Liver (tissue), 9 donors: ENCODE results near the gene GMPR2. TPM values are rescaled to one million over a fixed set of nuclear protein-coding genes. Genes with fewer than 3 reads are reported as not detected.

Source experiments
- DNase-seq: peaks from one replicate; pipeline ENCODE4 v3.0.0-alpha.2; 2017; ENCODE audit warnings: low spot score
- H3K27ac ChIP-seq, 2 donors: one replicate each; pipeline ENCODE4 v1.7.0; 2013; ENCODE audit warnings: inconsistent platforms in 2 of 2, low read length in 2 of 2, control low read depth in 1 of 2, low read depth in 1 of 2, mild to moderate bottlenecking in 1 of 2
- H3K27me3 ChIP-seq, 4 donors: one replicate each; pipeline versions ENCODE4 v1.6.1 to v1.7.0; 2013; ENCODE audit warnings: low read length in 3 of 4, inconsistent platforms in 1 of 4, mild to moderate bottlenecking in 1 of 4, moderate library complexity in 1 of 4; ENCODE audit not compliant: control insufficient read depth in 4 of 4, insufficient read depth in 4 of 4
- H3K36me3 ChIP-seq, 4 donors: one replicate each; pipeline versions ENCODE4 v1.6.1 to v1.7.0; 2013; ENCODE audit warnings: low read length in 3 of 4, mild to moderate bottlenecking in 3 of 4, low read depth in 1 of 4, moderate library complexity in 1 of 4; ENCODE audit not compliant: control insufficient read depth in 4 of 4, insufficient read depth in 3 of 4
- H3K4me1 ChIP-seq, 4 donors: one replicate each; pipeline versions ENCODE4 v1.6.1 to v1.7.0; 2013; ENCODE audit warnings: low read length in 3 of 4, mild to moderate bottlenecking in 3 of 4, moderate library complexity in 1 of 4; ENCODE audit not compliant: control insufficient read depth in 4 of 4, insufficient read depth in 4 of 4
- H3K4me3 ChIP-seq, 3 donors: one replicate each; pipeline versions ENCODE4 v1.6.1 to v1.7.0; 2013; ENCODE audit warnings: low read length in 3 of 3, control low read depth in 1 of 3, low read depth in 1 of 3, mild to moderate bottlenecking in 1 of 3
- H3K9ac ChIP-seq, 2 donors: one replicate each; pipeline ENCODE4 v1.7.0; 2013; ENCODE audit warnings: low read length in 2 of 2, mild to moderate bottlenecking in 2 of 2, moderate library complexity in 2 of 2, control low read depth in 1 of 2, low read depth in 1 of 2
- H3K9me3 ChIP-seq, 4 donors: one replicate each; pipeline versions ENCODE4 v1.6.1 to v1.7.0; 2013; ENCODE audit warnings: low read length in 3 of 4; ENCODE audit not compliant: control insufficient read depth in 4 of 4
- EGR1 ChIP-seq, 2 donors: IDR thresholded peaks; 2 replicates each; pipeline ENCODE4 v1.6.1; 2016 to 2018; ENCODE audit warnings: antibody characterized with exemption in 2 of 2, low read depth in 2 of 2
- FOXA1 ChIP-seq: IDR thresholded peaks from 2 replicates; pipeline ENCODE4 v1.6.1; 2016; ENCODE audit warnings: antibody characterized with exemption
- FOXA2 ChIP-seq: IDR thresholded peaks from 2 replicates; pipeline ENCODE4 v1.6.1; 2016; ENCODE audit warnings: antibody characterized with exemption
- GABPA ChIP-seq, 2 donors: IDR thresholded peaks in 1 of 2; conservative IDR thresholded peaks in 1 of 2; 2 replicates each; pipeline ENCODE4 v1.6.1; 2016; ENCODE audit warnings: antibody characterized with exemption in 2 of 2, mild to moderate bottlenecking in 1 of 2, moderate library complexity in 1 of 2
- HNF4A ChIP-seq, 2 donors: conservative IDR thresholded peaks; 2 replicates each; pipeline ENCODE4 v1.6.1; 2016; ENCODE audit warnings: antibody characterized with exemption in 2 of 2, mild to moderate bottlenecking in 2 of 2
- HNF4G ChIP-seq: IDR thresholded peaks from 2 replicates; pipeline ENCODE4 v1.6.1; 2016; ENCODE audit warnings: antibody characterized with exemption
- JUND ChIP-seq, 2 donors: IDR thresholded peaks; 2 replicates each; pipeline ENCODE4 v1.6.1; 2016; ENCODE audit warnings: antibody characterized with exemption in 2 of 2
- NR2F2 ChIP-seq: IDR thresholded peaks from 2 replicates; pipeline ENCODE4 v1.6.1; 2016; ENCODE audit warnings: antibody characterized with exemption
- RAD21 ChIP-seq, 2 donors: IDR thresholded peaks; 2 replicates each; pipeline ENCODE4 v1.6.1; 2016; ENCODE audit warnings: antibody characterized with exemption in 2 of 2, mild to moderate bottlenecking in 2 of 2
- RXRA ChIP-seq, 2 donors: IDR thresholded peaks; 2 replicates each; pipeline ENCODE4 v1.6.1; 2017 to 2018; ENCODE audit warnings: antibody characterized with exemption in 2 of 2, mild to moderate bottlenecking in 1 of 2
- SP1 ChIP-seq: IDR thresholded peaks from 2 replicates; pipeline ENCODE4 v1.6.1; 2018; ENCODE audit warnings: antibody characterized with exemption, mild to moderate bottlenecking
- TAF1 ChIP-seq: conservative IDR thresholded peaks from 2 replicates; pipeline ENCODE4 v1.6.1; 2016; ENCODE audit warnings: antibody characterized with exemption, mild to moderate bottlenecking
- WGBS: extraction: QIAGEN DNeasy Blood & Tissue Kit; methylation state at CpG from one replicate; pipeline ENCODE4 v1.1.7; 2013; 5-methylcytosine and 5-hydroxymethylcytosine counted together
- polyA plus RNA-seq, 2 donors: library from polyadenylated mRNA; stranded (reverse) in 1 of 2; unstranded in 1 of 2; fragments of 200-250 nt in 1 of 2; fragments of >200 nt in 1 of 2; fragmentation: Nextera tagmentation in 1 of 2; extraction: Ambion mirVana in 1 of 2; gene quantifications; one replicate each; pipeline versions ENCODE4 v1.2.1 to v1.2.3, GENCODE V29; 2013 to 2015
- total RNA-seq, 2 donors: library from RNA; depleted of rRNA; stranded (reverse); fragments of >200 nt; gene quantifications; one replicate each; pipeline ENCODE4 v1.2.3, GENCODE V29; 2014
- TF ChIP-seq, protein P1 (sequence below): IDR thresholded peaks from 2 replicates; pipeline ENCODE4 v1.6.1; 2016; ENCODE audit warnings: antibody characterized with exemption
- TF ChIP-seq, protein P2 (sequence below): fragments of 150-350 bp; IDR thresholded peaks from 2 replicates; pipeline ENCODE4 v1.5.1; 2017; ENCODE audit warnings: improper control_type of control experiment, low read depth, low read length; ENCODE audit not compliant: missing input control
- TF ChIP-seq, protein P3 (sequence below): IDR thresholded peaks from 2 replicates; pipeline ENCODE4 v1.6.1; 2016; ENCODE audit warnings: antibody characterized with exemption, mild to moderate bottlenecking
- TF ChIP-seq, protein P4 (sequence below): IDR thresholded peaks from 2 replicates; pipeline ENCODE4 v1.6.1; 2016; ENCODE audit warnings: antibody characterized with exemption
- TF ChIP-seq, protein P5 (sequence below): IDR thresholded peaks from 2 replicates; pipeline ENCODE4 v1.6.1; 2016; ENCODE audit warnings: antibody characterized with exemption
- donor health status: healthy.
- donor health status: healthy.
- donor health status: healthy.
- donor health status: healthy.
- donor health status: healthy.

Gene GMPR2
- total and polyA plus RNA-seq, 4 donors, result 28.6 to 42.7 (median 32.4) TPM

DNA sequence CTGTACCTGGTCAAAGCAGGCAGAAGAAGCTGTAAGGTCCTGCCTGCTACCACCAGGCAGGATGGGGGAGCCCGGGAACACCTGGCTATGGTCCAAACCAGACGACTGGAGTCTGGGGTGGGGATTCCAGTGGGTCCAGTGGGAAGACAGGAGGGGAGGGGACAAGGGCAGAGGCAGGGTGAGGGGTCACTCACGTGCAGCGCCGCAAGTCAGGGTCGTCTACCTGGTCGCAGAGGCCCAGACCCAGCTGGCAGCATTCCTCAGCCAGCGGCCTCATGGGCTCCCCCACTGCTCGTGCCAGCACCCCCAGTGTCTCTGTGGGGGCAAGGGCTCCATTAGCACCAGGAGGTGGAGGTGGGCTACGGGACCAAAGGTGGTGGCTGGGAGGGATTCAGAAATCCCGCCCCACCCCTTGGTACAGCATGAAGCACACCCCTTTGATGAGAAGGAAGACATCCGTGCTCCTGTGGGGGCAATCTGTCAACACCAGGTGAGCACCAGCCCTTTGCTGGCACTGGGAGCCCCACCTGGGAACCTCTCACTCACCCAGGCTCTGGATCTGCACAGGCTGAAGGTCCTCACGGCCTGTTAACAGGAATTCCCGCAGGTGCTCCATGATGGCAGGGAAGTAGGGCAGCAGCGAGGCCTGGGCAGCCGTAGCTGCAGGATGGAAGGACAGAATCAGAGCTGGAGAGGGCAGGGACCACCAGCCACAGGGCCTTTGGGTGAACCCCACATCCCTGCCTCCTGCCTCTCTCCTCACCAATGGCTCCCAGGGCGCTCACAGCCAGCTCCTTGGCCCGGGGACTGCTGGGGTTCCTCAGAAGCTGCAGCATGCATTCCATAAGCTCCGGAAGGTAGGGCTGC lies 48.4 kb upstream of the GMPR2 start (continued):
- TF ChIP-seq TAF1, result no peak

DNA sequence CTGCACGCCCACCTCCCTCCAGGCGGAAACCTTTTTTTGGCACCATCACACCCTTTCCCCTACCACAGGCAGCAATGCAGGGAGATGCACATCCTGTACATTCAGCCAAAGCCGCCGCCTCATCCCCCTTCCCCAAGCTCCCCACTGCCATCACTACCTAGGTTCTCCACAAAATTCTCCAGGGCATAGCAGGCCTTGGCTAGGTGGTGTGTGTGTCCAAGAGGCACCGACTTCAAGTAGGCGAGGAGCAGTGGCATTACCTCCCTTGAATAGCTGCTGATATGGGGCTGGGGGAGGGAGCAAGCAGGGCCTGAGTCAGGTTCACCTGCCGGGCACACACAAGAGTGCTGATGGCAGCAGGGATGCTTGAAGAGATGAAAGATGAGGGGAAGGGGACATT lies 47.7 kb upstream of the GMPR2 start:
- no peak for DNase-seq
- no peaks in the 10 kb centered on the region for H3K27me3 ChIP-seq
- 95% methylated on average over 7 of the region's 7 CpGs for WGBS
- H3K4me1 ChIP-seq, result peaks cover 5 to 26% (median 14%) of the 10 kb centered on the region in 4 donors
- H3K4me3 ChIP-seq, result no peak overlapping the region
- H3K9me3 ChIP-seq, result no peaks in the 10 kb centered on the region
- H3K36me3 ChIP-seq, result peaks cover 15 to 61% (median 21%) of the 10 kb centered on the region in 4 donors
- no peak overlapping the region for H3K9ac ChIP-seq
- TF ChIP-seq, protein P1, sequence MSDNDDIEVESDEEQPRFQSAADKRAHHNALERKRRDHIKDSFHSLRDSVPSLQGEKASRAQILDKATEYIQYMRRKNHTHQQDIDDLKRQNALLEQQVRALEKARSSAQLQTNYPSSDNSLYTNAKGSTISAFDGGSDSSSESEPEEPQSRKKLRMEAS, result no peak
- TF ChIP-seq, protein P2, sequence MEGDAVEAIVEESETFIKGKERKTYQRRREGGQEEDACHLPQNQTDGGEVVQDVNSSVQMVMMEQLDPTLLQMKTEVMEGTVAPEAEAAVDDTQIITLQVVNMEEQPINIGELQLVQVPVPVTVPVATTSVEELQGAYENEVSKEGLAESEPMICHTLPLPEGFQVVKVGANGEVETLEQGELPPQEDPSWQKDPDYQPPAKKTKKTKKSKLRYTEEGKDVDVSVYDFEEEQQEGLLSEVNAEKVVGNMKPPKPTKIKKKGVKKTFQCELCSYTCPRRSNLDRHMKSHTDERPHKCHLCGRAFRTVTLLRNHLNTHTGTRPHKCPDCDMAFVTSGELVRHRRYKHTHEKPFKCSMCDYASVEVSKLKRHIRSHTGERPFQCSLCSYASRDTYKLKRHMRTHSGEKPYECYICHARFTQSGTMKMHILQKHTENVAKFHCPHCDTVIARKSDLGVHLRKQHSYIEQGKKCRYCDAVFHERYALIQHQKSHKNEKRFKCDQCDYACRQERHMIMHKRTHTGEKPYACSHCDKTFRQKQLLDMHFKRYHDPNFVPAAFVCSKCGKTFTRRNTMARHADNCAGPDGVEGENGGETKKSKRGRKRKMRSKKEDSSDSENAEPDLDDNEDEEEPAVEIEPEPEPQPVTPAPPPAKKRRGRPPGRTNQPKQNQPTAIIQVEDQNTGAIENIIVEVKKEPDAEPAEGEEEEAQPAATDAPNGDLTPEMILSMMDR, result no peak
- TF ChIP-seq EGR1 (IDR thresholded peaks at IDR 0.05; ENCODE audit: low read depth in 2 of 2) (no peak), HNF4G (no peak), GABPA (IDR thresholded peaks at IDR 0.05 in 1 of 2, conservative IDR thresholded peaks at IDR 0.05 in 1 of 2) (no peak), TAF1 (no peak), HNF4A (conservative IDR thresholded peaks at IDR 0.05) (no peak), FOXA1 (no peak), RXRA (IDR thresholded peaks at IDR 0.05) (no peak), SP1 (no peak), JUND (IDR thresholded peaks at IDR 0.05) (no peak), RAD21 (IDR thresholded peaks at IDR 0.05) (no peak), NR2F2 (no peak), FOXA2 (no peak)
- TF ChIP-seq, protein P3, sequence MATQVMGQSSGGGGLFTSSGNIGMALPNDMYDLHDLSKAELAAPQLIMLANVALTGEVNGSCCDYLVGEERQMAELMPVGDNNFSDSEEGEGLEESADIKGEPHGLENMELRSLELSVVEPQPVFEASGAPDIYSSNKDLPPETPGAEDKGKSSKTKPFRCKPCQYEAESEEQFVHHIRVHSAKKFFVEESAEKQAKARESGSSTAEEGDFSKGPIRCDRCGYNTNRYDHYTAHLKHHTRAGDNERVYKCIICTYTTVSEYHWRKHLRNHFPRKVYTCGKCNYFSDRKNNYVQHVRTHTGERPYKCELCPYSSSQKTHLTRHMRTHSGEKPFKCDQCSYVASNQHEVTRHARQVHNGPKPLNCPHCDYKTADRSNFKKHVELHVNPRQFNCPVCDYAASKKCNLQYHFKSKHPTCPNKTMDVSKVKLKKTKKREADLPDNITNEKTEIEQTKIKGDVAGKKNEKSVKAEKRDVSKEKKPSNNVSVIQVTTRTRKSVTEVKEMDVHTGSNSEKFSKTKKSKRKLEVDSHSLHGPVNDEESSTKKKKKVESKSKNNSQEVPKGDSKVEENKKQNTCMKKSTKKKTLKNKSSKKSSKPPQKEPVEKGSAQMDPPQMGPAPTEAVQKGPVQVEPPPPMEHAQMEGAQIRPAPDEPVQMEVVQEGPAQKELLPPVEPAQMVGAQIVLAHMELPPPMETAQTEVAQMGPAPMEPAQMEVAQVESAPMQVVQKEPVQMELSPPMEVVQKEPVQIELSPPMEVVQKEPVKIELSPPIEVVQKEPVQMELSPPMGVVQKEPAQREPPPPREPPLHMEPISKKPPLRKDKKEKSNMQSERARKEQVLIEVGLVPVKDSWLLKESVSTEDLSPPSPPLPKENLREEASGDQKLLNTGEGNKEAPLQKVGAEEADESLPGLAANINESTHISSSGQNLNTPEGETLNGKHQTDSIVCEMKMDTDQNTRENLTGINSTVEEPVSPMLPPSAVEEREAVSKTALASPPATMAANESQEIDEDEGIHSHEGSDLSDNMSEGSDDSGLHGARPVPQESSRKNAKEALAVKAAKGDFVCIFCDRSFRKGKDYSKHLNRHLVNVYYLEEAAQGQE, result no peak
- TF ChIP-seq, protein P4, sequence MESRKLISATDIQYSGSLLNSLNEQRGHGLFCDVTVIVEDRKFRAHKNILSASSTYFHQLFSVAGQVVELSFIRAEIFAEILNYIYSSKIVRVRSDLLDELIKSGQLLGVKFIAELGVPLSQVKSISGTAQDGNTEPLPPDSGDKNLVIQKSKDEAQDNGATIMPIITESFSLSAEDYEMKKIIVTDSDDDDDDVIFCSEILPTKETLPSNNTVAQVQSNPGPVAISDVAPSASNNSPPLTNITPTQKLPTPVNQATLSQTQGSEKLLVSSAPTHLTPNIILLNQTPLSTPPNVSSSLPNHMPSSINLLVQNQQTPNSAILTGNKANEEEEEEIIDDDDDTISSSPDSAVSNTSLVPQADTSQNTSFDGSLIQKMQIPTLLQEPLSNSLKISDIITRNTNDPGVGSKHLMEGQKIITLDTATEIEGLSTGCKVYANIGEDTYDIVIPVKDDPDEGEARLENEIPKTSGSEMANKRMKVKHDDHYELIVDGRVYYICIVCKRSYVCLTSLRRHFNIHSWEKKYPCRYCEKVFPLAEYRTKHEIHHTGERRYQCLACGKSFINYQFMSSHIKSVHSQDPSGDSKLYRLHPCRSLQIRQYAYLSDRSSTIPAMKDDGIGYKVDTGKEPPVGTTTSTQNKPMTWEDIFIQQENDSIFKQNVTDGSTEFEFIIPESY, result no peak
- TF ChIP-seq, protein P5, sequence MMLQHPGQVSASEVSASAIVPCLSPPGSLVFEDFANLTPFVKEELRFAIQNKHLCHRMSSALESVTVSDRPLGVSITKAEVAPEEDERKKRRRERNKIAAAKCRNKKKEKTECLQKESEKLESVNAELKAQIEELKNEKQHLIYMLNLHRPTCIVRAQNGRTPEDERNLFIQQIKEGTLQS, result no peak
- H3K27ac ChIP-seq, result no peak overlapping the region
